GM23338 (cell line): ENCODE data around the gene TMEM33. TPM values are rescaled to one million over a fixed set of nuclear protein-coding genes. Genes with fewer than 3 reads are reported as not detected.

Experiments
- ATAC-seq: fragments of 200-7000 bp; cut with Tn5 transposase; 3 replicates; pipeline ENCODE4 v1.9.1; 2020
- DNase-seq: peaks from one replicate; pipeline ENCODE4 v3.0.0-alpha.2; 2015; ENCODE audit warnings: low spot score
- H2AFZ ChIP-seq: fragments of 200-600 bp; sonication (generic); 2 replicates; pipeline ENCODE4 v1.8.0; 2016; ENCODE audit warnings: antibody characterized with exemption, mild to moderate bottlenecking, moderate library complexity
- H3F3A ChIP-seq: fragments of 200-600 bp; sonication (generic); replicated peaks from 2 replicates; pipeline ENCODE4 v1.8.0; 2017; ENCODE audit warnings: antibody characterized with exemption, mixed run types, low read depth
- H3K27ac ChIP-seq: fragments of 200-600 bp; sonication (generic); 2 replicates; pipeline ENCODE4 v1.6.1; 2016; ENCODE audit warnings: low read depth
- H3K27me3 ChIP-seq: fragments of 200-600 bp; sonication (generic); 2 replicates; pipeline ENCODE4 v1.8.0; 2016; ENCODE audit warnings: mild to moderate bottlenecking, mixed run types, moderate library complexity; ENCODE audit not compliant: insufficient read depth
- H3K36me3 ChIP-seq: fragments of 200-600 bp; sonication (generic); 2 replicates; pipeline ENCODE4 v1.8.0; 2016; ENCODE audit warnings: mild to moderate bottlenecking; ENCODE audit not compliant: insufficient read depth
- H3K4me1 ChIP-seq: fragments of 200-600 bp; sonication (generic); 2 replicates; pipeline ENCODE4 v1.8.0; 2016; ENCODE audit warnings: mild to moderate bottlenecking, moderate library complexity; ENCODE audit not compliant: insufficient read depth
- H3K4me2 ChIP-seq: fragments of 200-600 bp; sonication (generic); 2 replicates; pipeline ENCODE4 v1.7.1; 2017; ENCODE audit warnings: mixed run types
- H3K4me3 ChIP-seq: fragments of 200-600 bp; sonication (generic); 2 replicates; pipeline ENCODE4 v1.6.1; 2016; ENCODE audit warnings: mixed run types
- H3K79me2 ChIP-seq: fragments of 200-600 bp; sonication (generic); replicated peaks from 2 replicates; pipeline ENCODE4 v1.8.0; 2017; ENCODE audit warnings: mild to moderate bottlenecking; ENCODE audit not compliant: insufficient read depth
- H3K9me2 ChIP-seq: fragments of 200-600 bp; sonication (generic); 2 replicates; pipeline ENCODE4 v1.8.0; 2017; ENCODE audit not compliant: insufficient read depth
- H4K20me1 ChIP-seq: fragments of 200-600 bp; sonication (generic); replicated peaks from 2 replicates; pipeline ENCODE4 v1.8.0; 2017; ENCODE audit warnings: mild to moderate bottlenecking; ENCODE audit not compliant: insufficient read depth
- H3K27ac Mint-ChIP-seq: 2 replicates; pipeline ENCODE4 v1.8.0; 2020; ENCODE audit warnings: inconsistent platforms, mild to moderate bottlenecking, moderate library complexity, mixed read lengths
- H3K27me3 Mint-ChIP-seq: 3 replicates; pipeline ENCODE4 v1.8.0; 2022; ENCODE audit warnings: low read depth, mild to moderate bottlenecking, moderate library complexity, mixed read lengths, inconsistent platforms; ENCODE audit not compliant: insufficient read depth, poor library complexity
- H3K36me3 Mint-ChIP-seq: 3 replicates; pipeline ENCODE4 v1.8.0; 2021; ENCODE audit warnings: low read depth, mild to moderate bottlenecking, inconsistent platforms, moderate library complexity, mixed read lengths
- H3K4me1 Mint-ChIP-seq: 3 replicates; pipeline ENCODE4 v1.8.0; 2020; ENCODE audit warnings: mild to moderate bottlenecking, inconsistent platforms, mixed read lengths
- H3K4me3 Mint-ChIP-seq: 3 replicates; pipeline ENCODE4 v1.8.0; 2021; ENCODE audit warnings: moderate library complexity, mild to moderate bottlenecking, inconsistent platforms, mixed read lengths
- H3K9me3 Mint-ChIP-seq: 3 replicates; pipeline ENCODE4 v1.8.0; 2020; ENCODE audit warnings: moderate library complexity, mild to moderate bottlenecking, inconsistent platforms, mixed read lengths
- CREB1 ChIP-seq: fragments of 250-450 bp; sonication (Bioruptor Pico); IDR thresholded peaks from 2 replicates; pipeline ENCODE4 v1.5.0; 2020; ENCODE audit warnings: low read depth, mild to moderate bottlenecking, moderate library complexity
- EZH2 ChIP-seq: fragments of 200-600 bp; sonication (generic); IDR thresholded peaks from one replicate; pipeline ENCODE4 v1.8.0; 2017; ENCODE audit warnings: antibody characterized with exemption, mild to moderate bottlenecking, low read depth; ENCODE audit not compliant: unreplicated experiment
- EZH2phosphoT487 ChIP-seq: fragments of 200-600 bp; sonication (generic); IDR thresholded peaks from one replicate; pipeline ENCODE4 v1.8.1; 2018; ENCODE audit warnings: antibody characterized with exemption; ENCODE audit not compliant: unreplicated experiment
- JUNB ChIP-seq: IDR thresholded peaks from one replicate; pipeline ENCODE4 v1.6.1; 2016; ENCODE audit warnings: antibody characterized with exemption; ENCODE audit not compliant: unreplicated experiment
- NANOG ChIP-seq: IDR thresholded peaks from 2 replicates; pipeline ENCODE4 v1.6.1; 2016; ENCODE audit warnings: antibody characterized with exemption, borderline replicate concordance
- POLR2AphosphoS5 ChIP-seq: IDR thresholded peaks from 2 replicates; pipeline ENCODE4 v1.6.1; 2016; ENCODE audit warnings: antibody characterized with exemption, low read depth
- STAT1 ChIP-seq: IDR thresholded peaks from one replicate; pipeline ENCODE4 v1.6.1; 2016; ENCODE audit warnings: antibody characterized with exemption; ENCODE audit not compliant: unreplicated experiment
- ZNF114 ChIP-seq: fragments of 250-450 bp; sonication (Bioruptor Pico); IDR thresholded peaks from 2 replicates; pipeline ENCODE4 v1.5.0; 2020; ENCODE audit warnings: mild to moderate bottlenecking, moderate library complexity
- ZNF331 ChIP-seq: fragments of 250-450 bp; sonication (Bioruptor Pico); IDR thresholded peaks from 2 replicates; pipeline ENCODE4 v1.5.0; 2020; ENCODE audit warnings: low read depth, mild to moderate bottlenecking, moderate library complexity
- polyA plus RNA-seq: library from polyadenylated mRNA; unstranded; fragments of >200 nt; fragmentation: Nextera tagmentation; extraction: Ambion mirVana; gene quantifications from 2 replicates; pipeline ENCODE4 v1.2.1, GENCODE V29; 2016
- total RNA-seq: library from RNA; depleted of rRNA; stranded (reverse); fragments of >200 nt; shearing (Covaris generic); gene quantifications from 2 replicates; pipeline ENCODE4 v1.2.3, GENCODE V29; 2014
- TF ChIP-seq, protein P1 (sequence below): fragments of 250-450 bp; sonication (Bioruptor Pico); IDR thresholded peaks from 2 replicates; pipeline ENCODE4 v1.5.0; 2020; ENCODE audit warnings: mild to moderate bottlenecking, moderate library complexity
- TF ChIP-seq, protein P2 (sequence below): IDR thresholded peaks from 2 replicates; pipeline ENCODE4 v1.6.1; 2016; ENCODE audit warnings: antibody characterized with exemption
- TF ChIP-seq, protein P3 (sequence below): IDR thresholded peaks from one replicate; pipeline ENCODE4 v1.6.1; 2018; ENCODE audit warnings: antibody characterized with exemption; ENCODE audit not compliant: unreplicated experiment
- TF ChIP-seq, protein P4 (sequence below), 2 experiments: fragments of 200-600 bp in 1 of 2; sonication (generic) in 1 of 2; conservative IDR thresholded peaks; 2 replicates each; pipeline versions ENCODE4 v1.5.1 to v1.6.1; 2016 to 2017; ENCODE audit warnings: antibody characterized with exemption in 2 of 2, low read depth in 2 of 2, mild to moderate bottlenecking in 2 of 2, moderate library complexity in 1 of 2

The TMEM33 gene
- total and polyA plus RNA-seq, 2 experiments from 2014 or later, result 46.2 to 117 TPM

DNA sequence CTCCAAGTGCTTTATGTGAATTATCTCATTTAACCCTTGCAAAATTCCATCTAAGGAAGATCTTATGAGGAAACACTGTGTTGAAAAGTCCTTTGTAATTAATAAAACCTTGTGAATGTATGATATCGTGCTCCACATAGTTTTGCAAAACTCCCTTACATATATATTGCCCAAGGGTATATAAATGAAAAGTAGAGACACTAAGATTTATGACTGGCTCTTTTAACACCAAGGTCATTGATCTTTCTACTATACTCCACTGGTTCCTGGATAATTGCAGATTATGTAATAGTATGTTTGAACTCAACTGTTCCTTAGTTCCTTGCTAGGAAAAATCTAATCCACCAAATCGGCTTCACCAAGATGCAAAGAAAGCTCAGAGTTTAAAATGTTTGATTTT is 48.0 kb upstream of the TMEM33 start:
- H3K36me3 Mint-ChIP-seq, result no peaks in the 10 kb centered on the region
- peaks cover 26% of the 10 kb centered on the region for H3K27me3 Mint-ChIP-seq
- Histone ChIP-seq H2AFZ (no peak overlapping the region), H3K79me2 (no peaks in the 10 kb centered on the region), H3K36me3 (no peaks in the 10 kb centered on the region), H3K4me2 (no peak overlapping the region), H4K20me1 (no peaks in the 10 kb centered on the region), H3K27ac (no peak overlapping the region), H3K4me1 (no peaks in the 10 kb centered on the region; the same call in 1 of the 2 replicates), H3K27me3 (peaks cover 54% of the 10 kb centered on the region), H3K9me2 (no peaks in the 10 kb centered on the region), H3K4me3 (no peak overlapping the region), H3F3A (no peaks in the 10 kb centered on the region)
- ATAC-seq (no peak), DNase-seq (no peak)
- no peaks in the 10 kb centered on the region for H3K9me3 Mint-ChIP-seq
- peaks cover 6% of the 10 kb centered on the region; the same call in 2 of the 3 replicates for H3K4me1 Mint-ChIP-seq
- TF ChIP-seq, protein P1, sequence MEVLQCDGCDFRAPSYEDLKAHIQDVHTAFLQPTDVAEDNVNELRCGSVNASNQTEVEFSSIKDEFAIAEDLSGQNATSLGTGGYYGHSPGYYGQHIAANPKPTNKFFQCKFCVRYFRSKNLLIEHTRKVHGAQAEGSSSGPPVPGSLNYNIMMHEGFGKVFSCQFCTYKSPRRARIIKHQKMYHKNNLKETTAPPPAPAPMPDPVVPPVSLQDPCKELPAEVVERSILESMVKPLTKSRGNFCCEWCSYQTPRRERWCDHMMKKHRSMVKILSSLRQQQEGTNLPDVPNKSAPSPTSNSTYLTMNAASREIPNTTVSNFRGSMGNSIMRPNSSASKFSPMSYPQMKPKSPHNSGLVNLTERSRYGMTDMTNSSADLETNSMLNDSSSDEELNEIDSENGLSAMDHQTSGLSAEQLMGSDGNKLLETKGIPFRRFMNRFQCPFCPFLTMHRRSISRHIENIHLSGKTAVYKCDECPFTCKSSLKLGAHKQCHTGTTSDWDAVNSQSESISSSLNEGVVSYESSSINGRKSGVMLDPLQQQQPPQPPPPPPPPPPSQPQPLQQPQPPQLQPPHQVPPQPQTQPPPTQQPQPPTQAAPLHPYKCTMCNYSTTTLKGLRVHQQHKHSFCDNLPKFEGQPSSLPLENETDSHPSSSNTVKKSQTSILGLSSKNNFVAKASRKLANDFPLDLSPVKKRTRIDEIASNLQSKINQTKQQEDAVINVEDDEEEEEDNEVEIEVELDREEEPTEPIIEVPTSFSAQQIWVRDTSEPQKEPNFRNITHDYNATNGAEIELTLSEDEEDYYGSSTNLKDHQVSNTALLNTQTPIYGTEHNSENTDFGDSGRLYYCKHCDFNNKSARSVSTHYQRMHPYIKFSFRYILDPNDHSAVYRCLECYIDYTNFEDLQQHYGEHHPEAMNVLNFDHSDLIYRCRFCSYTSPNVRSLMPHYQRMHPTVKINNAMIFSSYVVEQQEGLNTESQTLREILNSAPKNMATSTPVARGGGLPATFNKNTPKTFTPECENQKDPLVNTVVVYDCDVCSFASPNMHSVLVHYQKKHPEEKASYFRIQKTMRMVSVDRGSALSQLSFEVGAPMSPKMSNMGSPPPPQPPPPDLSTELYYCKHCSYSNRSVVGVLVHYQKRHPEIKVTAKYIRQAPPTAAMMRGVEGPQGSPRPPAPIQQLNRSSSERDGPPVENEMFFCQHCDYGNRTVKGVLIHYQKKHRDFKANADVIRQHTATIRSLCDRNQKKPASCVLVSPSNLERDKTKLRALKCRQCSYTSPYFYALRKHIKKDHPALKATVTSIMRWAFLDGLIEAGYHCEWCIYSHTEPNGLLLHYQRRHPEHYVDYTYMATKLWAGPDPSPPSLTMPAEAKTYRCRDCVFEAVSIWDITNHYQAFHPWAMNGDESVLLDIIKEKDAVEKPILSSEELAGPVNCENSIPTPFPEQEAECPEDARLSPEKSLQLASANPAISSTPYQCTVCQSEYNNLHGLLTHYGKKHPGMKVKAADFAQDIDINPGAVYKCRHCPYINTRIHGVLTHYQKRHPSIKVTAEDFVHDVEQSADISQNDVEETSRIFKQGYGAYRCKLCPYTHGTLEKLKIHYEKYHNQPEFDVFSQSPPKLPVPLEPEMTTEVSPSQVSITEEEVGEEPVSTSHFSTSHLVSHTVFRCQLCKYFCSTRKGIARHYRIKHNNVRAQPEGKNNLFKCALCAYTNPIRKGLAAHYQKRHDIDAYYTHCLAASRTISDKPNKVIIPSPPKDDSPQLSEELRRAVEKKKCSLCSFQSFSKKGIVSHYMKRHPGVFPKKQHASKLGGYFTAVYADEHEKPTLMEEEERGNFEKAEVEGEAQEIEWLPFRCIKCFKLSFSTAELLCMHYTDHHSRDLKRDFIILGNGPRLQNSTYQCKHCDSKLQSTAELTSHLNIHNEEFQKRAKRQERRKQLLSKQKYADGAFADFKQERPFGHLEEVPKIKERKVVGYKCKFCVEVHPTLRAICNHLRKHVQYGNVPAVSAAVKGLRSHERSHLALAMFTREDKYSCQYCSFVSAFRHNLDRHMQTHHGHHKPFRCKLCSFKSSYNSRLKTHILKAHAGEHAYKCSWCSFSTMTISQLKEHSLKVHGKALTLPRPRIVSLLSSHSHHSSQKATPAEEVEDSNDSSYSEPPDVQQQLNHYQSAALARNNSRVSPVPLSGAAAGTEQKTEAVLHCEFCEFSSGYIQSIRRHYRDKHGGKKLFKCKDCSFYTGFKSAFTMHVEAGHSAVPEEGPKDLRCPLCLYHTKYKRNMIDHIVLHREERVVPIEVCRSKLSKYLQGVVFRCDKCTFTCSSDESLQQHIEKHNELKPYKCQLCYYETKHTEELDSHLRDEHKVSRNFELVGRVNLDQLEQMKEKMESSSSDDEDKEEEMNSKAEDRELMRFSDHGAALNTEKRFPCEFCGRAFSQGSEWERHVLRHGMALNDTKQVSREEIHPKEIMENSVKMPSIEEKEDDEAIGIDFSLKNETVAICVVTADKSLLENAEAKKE, result no peak
- TF ChIP-seq EZH2 (no peak), NANOG (no peak), ZNF114 (no peak), STAT1 (no peak), CREB1 (CRISPR knock-in tag) (no peak), POLR2AphosphoS5 (no peak), EZH2phosphoT487 (no peak), JUNB (no peak), ZNF331 (no peak)
- TF ChIP-seq, protein P2, sequence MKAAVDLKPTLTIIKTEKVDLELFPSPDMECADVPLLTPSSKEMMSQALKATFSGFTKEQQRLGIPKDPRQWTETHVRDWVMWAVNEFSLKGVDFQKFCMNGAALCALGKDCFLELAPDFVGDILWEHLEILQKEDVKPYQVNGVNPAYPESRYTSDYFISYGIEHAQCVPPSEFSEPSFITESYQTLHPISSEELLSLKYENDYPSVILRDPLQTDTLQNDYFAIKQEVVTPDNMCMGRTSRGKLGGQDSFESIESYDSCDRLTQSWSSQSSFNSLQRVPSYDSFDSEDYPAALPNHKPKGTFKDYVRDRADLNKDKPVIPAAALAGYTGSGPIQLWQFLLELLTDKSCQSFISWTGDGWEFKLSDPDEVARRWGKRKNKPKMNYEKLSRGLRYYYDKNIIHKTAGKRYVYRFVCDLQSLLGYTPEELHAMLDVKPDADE, result no peak
- TF ChIP-seq, protein P3, sequence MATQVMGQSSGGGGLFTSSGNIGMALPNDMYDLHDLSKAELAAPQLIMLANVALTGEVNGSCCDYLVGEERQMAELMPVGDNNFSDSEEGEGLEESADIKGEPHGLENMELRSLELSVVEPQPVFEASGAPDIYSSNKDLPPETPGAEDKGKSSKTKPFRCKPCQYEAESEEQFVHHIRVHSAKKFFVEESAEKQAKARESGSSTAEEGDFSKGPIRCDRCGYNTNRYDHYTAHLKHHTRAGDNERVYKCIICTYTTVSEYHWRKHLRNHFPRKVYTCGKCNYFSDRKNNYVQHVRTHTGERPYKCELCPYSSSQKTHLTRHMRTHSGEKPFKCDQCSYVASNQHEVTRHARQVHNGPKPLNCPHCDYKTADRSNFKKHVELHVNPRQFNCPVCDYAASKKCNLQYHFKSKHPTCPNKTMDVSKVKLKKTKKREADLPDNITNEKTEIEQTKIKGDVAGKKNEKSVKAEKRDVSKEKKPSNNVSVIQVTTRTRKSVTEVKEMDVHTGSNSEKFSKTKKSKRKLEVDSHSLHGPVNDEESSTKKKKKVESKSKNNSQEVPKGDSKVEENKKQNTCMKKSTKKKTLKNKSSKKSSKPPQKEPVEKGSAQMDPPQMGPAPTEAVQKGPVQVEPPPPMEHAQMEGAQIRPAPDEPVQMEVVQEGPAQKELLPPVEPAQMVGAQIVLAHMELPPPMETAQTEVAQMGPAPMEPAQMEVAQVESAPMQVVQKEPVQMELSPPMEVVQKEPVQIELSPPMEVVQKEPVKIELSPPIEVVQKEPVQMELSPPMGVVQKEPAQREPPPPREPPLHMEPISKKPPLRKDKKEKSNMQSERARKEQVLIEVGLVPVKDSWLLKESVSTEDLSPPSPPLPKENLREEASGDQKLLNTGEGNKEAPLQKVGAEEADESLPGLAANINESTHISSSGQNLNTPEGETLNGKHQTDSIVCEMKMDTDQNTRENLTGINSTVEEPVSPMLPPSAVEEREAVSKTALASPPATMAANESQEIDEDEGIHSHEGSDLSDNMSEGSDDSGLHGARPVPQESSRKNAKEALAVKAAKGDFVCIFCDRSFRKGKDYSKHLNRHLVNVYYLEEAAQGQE, result no peak
- TF ChIP-seq, protein P4, sequence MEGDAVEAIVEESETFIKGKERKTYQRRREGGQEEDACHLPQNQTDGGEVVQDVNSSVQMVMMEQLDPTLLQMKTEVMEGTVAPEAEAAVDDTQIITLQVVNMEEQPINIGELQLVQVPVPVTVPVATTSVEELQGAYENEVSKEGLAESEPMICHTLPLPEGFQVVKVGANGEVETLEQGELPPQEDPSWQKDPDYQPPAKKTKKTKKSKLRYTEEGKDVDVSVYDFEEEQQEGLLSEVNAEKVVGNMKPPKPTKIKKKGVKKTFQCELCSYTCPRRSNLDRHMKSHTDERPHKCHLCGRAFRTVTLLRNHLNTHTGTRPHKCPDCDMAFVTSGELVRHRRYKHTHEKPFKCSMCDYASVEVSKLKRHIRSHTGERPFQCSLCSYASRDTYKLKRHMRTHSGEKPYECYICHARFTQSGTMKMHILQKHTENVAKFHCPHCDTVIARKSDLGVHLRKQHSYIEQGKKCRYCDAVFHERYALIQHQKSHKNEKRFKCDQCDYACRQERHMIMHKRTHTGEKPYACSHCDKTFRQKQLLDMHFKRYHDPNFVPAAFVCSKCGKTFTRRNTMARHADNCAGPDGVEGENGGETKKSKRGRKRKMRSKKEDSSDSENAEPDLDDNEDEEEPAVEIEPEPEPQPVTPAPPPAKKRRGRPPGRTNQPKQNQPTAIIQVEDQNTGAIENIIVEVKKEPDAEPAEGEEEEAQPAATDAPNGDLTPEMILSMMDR (conservative IDR thresholded peaks at IDR 0.05; ENCODE audit: low read depth in 2 of 2), result no peak
- no peak overlapping the region for H3K27ac Mint-ChIP-seq
- H3K4me3 Mint-ChIP-seq, result no peak overlapping the region
